Tibial artery (tissue), 4 donors: ENCODE measurements around the gene PCDHA1.
"Not testable (repeated sequence)": the region's sequence is repeated elsewhere in the genome, so short reads cannot be mapped to it uniquely, and the experiment has no call there.

Source experiments
- DNase-seq, 2 donors: peaks; one replicate each; pipeline ENCODE4 v3.0.0-alpha.2; 2019
- H3K27ac ChIP-seq, 2 donors: fragments of 200-600 bp; sonication (generic) in 1 of 2; 1 replicate in 1 of 2; 2 replicates in 1 of 2; pipeline ENCODE4 v1.5.1; 2018 to 2019; ENCODE audit warnings: mild to moderate bottlenecking in 1 of 2
- H3K27me3 ChIP-seq, 2 donors: fragments of 200-600 bp; sonication (generic) in 1 of 2; one replicate each; pipeline versions ENCODE4 v1.5.1 to v1.6.0; 2016 to 2019
- H3K36me3 ChIP-seq, 3 donors: fragments of 200-600 bp; sonication (generic) in 2 of 3; one replicate each; pipeline ENCODE4 v1.5.1; 2016 to 2019; ENCODE audit warnings: mild to moderate bottlenecking in 2 of 3
- H3K4me1 ChIP-seq, 4 donors: fragments of 200-600 bp; sonication (generic) in 2 of 4; 1 replicate in 3 of 4; 2 replicates in 1 of 4; pipeline ENCODE4 v1.5.1; 2016 to 2019
- H3K4me3 ChIP-seq, 2 donors: fragments of 200-600 bp; sonication (generic) in 1 of 2; 1 replicate in 1 of 2; 2 replicates in 1 of 2; pipeline ENCODE4 v1.5.1; 2018 to 2019; ENCODE audit warnings: mild to moderate bottlenecking in 2 of 2
- H3K9me3 ChIP-seq, 3 donors: fragments of 200-600 bp; sonication (generic) in 1 of 3; one replicate each; pipeline ENCODE4 v1.5.1; 2016 to 2019
- intact Hi-C: fragments of 100-400 bp; cut with DNase I; formaldehyde crosslinking; loops from one replicate; pipeline ENCODE4 v1.15.0; 2023; ENCODE audit warnings: low total_unique reads
- TF ChIP-seq, protein P1 (sequence below), 2 experiments: fragments of 200-600 bp in 1 of 2; fragments of 450-650 bp in 1 of 2; IDR thresholded peaks; one replicate each; pipeline ENCODE4 v1.5.1; 2017 to 2019; ENCODE audit warnings: antibody characterized with exemption in 2 of 2, mild to moderate bottlenecking in 1 of 2, moderate library complexity in 1 of 2

The PCDHA1 gene

GRCh38 chr5:140868721-140869554, 83.0 kb downstream of the PCDHA1 start, which contains the start of gene PCDHA11:
PCDHA11 (plus strand) TSS chr5:140868957; CDS start chr5:140869104, 147 bp downstream.
- Histone ChIP-seq H3K27ac (no peak within 1 kb of the TSS), H3K36me3 (no peaks in the 10 kb centered on the region), H3K9me3 (peaks cover 10 to 41% (median 32%) of the 10 kb centered on the region in 3 donors), H3K4me3 (no peak within 1 kb of the TSS), H3K27me3 (peaks cover 0 to 5% of the 10 kb centered on the region in 2 donors), H3K4me1 (no peaks in the 10 kb centered on the region)
- intact Hi-C loops: no loop called here
- DNase-seq: no peak
- TF ChIP-seq, protein P1, sequence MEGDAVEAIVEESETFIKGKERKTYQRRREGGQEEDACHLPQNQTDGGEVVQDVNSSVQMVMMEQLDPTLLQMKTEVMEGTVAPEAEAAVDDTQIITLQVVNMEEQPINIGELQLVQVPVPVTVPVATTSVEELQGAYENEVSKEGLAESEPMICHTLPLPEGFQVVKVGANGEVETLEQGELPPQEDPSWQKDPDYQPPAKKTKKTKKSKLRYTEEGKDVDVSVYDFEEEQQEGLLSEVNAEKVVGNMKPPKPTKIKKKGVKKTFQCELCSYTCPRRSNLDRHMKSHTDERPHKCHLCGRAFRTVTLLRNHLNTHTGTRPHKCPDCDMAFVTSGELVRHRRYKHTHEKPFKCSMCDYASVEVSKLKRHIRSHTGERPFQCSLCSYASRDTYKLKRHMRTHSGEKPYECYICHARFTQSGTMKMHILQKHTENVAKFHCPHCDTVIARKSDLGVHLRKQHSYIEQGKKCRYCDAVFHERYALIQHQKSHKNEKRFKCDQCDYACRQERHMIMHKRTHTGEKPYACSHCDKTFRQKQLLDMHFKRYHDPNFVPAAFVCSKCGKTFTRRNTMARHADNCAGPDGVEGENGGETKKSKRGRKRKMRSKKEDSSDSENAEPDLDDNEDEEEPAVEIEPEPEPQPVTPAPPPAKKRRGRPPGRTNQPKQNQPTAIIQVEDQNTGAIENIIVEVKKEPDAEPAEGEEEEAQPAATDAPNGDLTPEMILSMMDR (IDR thresholded peaks at IDR 0.05): no peak

DNA sequence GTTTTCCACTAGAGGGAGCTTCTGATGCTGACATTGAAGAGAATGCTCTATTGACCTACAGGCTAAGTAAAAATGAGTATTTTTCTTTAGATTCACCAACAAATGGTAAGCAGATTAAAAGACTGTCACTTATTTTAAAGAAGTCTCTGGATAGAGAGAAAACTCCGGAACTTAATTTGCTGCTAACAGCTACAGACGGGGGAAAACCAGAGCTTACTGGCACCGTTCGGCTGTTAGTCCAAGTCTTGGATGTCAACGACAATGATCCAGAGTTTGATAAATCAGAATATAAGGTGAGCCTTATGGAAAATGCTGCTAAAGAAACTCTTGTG, 83.6 kb downstream of the PCDHA1 start:
- intact Hi-C loops: no loop called here

DNA sequence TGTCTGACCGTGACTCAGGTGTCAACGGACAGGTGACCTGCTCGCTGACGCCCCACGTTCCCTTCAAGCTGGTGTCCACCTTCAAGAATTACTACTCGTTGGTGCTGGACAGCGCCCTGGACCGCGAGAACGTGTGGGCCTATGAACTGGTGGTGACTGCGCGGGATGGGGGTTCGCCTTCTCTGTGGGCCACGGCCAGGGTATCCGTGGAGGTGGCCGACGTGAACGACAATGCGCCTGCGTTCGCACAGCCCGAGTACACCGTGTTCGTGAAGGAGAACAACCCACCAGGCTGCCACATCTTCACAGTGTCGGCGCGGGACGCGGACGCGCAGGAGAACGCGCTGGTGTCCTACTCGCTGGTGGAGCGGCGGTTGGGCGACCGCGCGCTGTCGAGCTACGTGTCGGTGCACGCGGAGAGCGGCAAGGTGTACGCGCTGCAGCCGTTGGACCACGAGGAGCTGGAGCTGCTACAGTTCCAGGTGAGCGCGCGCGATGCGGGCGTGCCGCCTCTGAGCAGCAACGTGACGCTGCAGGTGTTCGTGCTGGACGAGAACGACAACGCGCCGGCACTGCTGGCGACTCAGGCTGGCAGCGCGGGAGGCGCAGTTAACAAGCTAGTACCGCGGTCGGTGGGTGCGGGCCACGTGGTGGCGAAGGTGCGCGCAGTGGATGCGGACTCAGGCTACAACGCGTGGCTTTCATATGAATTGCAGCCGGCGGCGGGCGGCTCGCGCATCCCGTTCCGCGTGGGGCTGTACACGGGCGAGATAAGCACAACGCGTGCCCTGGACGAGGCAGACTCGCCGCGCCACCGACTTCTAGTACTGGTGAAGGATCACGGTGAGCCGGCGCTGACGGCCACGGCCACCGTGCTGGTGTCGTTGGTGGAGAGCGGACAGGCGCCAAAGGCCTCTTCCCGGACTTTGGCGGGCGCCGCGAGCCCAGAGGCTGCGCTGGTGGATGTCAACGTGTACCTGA, 84.6 kb downstream of the PCDHA1 start:
- Histone ChIP-seq H3K4me1 (no peaks in the 10 kb centered on the region), H3K27me3 (peaks cover 0 to 5% of the 10 kb centered on the region in 2 donors), H3K36me3 (peaks cover 0 to 4% (median 0%) of the 10 kb centered on the region in 3 donors), H3K9me3 (peaks cover 10 to 50% (median 36%) of the 10 kb centered on the region in 3 donors), H3K4me3 (no peak overlapping the region), H3K27ac (no peak overlapping the region)
- TF ChIP-seq, protein P1 (IDR thresholded peaks at IDR 0.05): no peak
- intact Hi-C loops: no loop called here
- no peak for DNase-seq

More for the DNA sequence above, 83.6 kb downstream of the PCDHA1 start:
- Histone ChIP-seq H3K27ac (no peak overlapping the region), H3K4me3 (no peak overlapping the region), H3K36me3 (peaks cover 0 to 2% (median 0%) of the 10 kb centered on the region in 3 donors), H3K27me3 (peaks cover 0 to 5% of the 10 kb centered on the region in 2 donors), H3K9me3 (peaks cover 10 to 44% (median 32%) of the 10 kb centered on the region in 3 donors), H3K4me1 (no peaks in the 10 kb centered on the region)
- TF ChIP-seq, protein P1 (IDR thresholded peaks at IDR 0.05): no peak
- no peak for DNase-seq

DNA sequence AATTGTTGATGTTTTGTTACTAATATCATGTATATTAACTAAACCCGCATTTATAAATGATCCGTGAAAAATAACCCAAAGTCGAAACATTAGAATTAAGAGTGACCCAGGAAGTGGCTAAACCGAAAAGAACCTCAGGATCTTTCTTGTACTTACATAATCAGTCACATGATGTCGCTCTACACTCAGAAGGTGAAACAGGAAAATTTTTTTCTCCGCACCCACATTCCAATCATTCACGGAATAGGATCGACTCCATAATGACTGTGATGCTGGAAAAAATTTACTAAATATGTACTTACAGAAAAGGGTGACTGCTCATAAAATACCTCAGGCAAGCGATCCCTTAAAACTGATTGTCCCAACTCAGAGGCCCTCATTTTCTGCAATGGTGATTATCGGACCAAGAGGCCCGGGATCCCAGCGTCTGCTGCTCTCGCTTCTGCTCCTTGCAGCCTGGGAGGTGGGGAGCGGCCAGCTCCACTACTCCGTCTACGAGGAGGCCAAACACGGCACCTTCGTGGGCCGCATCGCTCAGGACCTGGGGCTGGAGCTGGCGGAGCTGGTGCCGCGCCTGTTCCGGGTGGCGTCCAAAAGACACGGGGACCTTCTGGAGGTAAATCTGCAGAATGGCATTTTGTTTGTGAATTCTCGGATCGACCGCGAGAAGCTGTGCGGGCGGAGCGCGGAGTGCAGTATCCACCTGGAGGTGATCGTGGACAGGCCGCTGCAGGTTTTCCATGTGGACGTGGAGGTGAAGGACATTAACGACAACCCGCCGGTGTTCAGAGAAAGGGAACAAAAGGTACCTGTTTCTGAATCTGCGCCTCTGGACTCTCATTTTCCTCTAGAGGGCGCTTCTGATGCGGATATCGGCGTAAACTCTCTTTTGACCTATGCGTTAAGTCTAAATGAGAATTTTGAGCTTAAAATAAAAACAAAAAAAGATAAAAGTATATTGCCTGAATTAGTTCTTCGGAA, 89.4 kb downstream of the PCDHA1 start, which contains the start of gene PCDHA12:
Gene PCDHA12, plus strand, starts transcription at position 224 of the 981 bp plus-strand sequence. Its CDS starts 165 bp downstream, at position 389.
- intact Hi-C loops: no loop called here
- peaks cover 0 to 5% of the 10 kb centered on the region in 2 donors for H3K27me3 ChIP-seq
- H3K27ac ChIP-seq: no peak within 1 kb of the TSS

DNA sequence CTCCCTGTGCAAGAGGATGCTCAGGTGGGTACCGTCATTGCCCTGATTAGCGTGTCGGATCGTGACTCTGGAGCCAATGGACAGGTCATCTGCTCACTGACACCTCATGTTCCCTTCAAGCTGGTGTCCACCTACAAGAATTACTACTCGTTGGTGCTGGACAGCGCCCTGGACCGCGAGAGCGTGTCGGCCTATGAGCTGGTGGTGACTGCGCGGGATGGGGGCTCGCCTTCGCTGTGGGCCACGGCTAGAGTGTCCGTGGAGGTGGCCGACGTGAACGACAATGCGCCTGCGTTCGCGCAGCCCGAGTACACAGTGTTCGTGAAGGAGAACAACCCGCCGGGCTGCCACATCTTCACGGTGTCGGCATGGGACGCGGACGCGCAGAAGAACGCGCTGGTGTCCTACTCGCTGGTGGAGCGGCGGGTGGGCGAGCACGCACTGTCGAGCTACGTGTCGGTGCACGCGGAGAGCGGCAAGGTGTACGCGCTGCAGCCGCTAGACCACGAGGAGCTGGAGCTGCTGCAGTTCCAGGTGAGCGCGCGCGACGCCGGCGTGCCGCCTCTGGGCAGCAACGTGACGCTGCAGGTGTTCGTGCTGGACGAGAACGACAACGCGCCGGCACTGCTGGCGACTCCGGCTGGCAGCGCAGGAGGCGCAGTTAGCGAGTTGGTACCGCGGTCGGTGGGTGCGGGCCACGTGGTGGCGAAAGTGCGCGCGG, 90.8 kb downstream of the PCDHA1 start:
- H3K27ac ChIP-seq, H3K4me1 ChIP-seq, H3K27me3 ChIP-seq, intact Hi-C loops, H3K4me3 ChIP-seq, H3K36me3 ChIP-seq, DNase-seq: not testable (repeated sequence)
- peaks cover 0 to 58% (median 43%) of the 10 kb centered on the region in 3 donors for H3K9me3 ChIP-seq

More for the DNA sequence above, 89.4 kb downstream of the PCDHA1 start, which contains the start of gene PCDHA12:
- H3K4me3 ChIP-seq: no peak within 1 kb of the TSS
- TF ChIP-seq, protein P1 (IDR thresholded peaks at IDR 0.05): no peak
- DNase-seq: no peak
- H3K36me3 ChIP-seq: peaks cover 0 to 4% (median 0%) of the 10 kb centered on the region in 3 donors
- no peaks in the 10 kb centered on the region for H3K4me1 ChIP-seq
- H3K9me3 ChIP-seq: peaks cover 9 to 67% (median 40%) of the 10 kb centered on the region in 3 donors
